GM20000 (cell line): ENCODE measurements around the gene CFC1B.
"Not testable (repeated sequence)": the region's sequence is repeated elsewhere in the genome, so short reads cannot be mapped to it uniquely, and the experiment has no call there.

ENCODE experiments used
- DNase-seq: peaks from one replicate; pipeline ENCODE4 v3.0.0; 2012; ENCODE audit warnings: low spot score

Gene CFC1B

GRCh38 chr2:130520992-130521391 is at the start of gene CFC1B:
Gene CFC1B, plus strand, starts transcription at chr2:130521222. Its CDS starts 263 bp downstream, at chr2:130521485.
- DNase-seq: not testable (repeated sequence)

- not testable (repeated sequence) for DNase-seq
Observed at GRCh38 chr2:130491073-130491472, 29.9 kb upstream of the CFC1B start.

- not testable (repeated sequence) for DNase-seq
Observed at GRCh38 chr2:130509228-130509627, 11.8 kb upstream of the CFC1B start, which contains the start of gene POTEI. Gene POTEI, minus strand, starts transcription at chr2:130509328. Its CDS starts 93 bp downstream, at chr2:130509235.

GRCh38 chr2:130510807-130511746 is 9.9 kb upstream of the CFC1B start:
- DNase-seq: not testable (repeated sequence)

GRCh38 chr2:130511747-130512451 is 9.1 kb upstream of the CFC1B start:
- not testable (repeated sequence) for DNase-seq

- DNase-seq: not testable (repeated sequence)
Observed at GRCh38 chr2:130518516-130519106, 2.4 kb upstream of the CFC1B start.

- DNase-seq: not testable (repeated sequence)
Observed at GRCh38 chr2:130522390-130522789, 1.4 kb downstream of the CFC1B start.

GRCh38 chr2:130527365-130527967 is 6.4 kb downstream of the CFC1B start:
- DNase-seq: not testable (repeated sequence)

- DNase-seq: not testable (repeated sequence)
Observed at GRCh38 chr2:130529545-130529944, 8.5 kb downstream of the CFC1B start.

GRCh38 chr2:130530212-130530611 is 9.2 kb downstream of the CFC1B start:
- not testable (repeated sequence) for DNase-seq

GRCh38 chr2:130531225-130531624 is 10.2 kb downstream of the CFC1B start:
- not testable (repeated sequence) for DNase-seq

GRCh38 chr2:130531672-130532071 is 10.7 kb downstream of the CFC1B start:
- DNase-seq: not testable (repeated sequence)

- not testable (repeated sequence) for DNase-seq
Observed at GRCh38 chr2:130536654-130537053, 15.6 kb downstream of the CFC1B start.

- DNase-seq: not testable (repeated sequence)
Observed at GRCh38 chr2:130538271-130538670, 17.2 kb downstream of the CFC1B start.

GRCh38 chr2:130542789-130543188 is 21.8 kb downstream of the CFC1B start:
- DNase-seq: not testable (repeated sequence)

- DNase-seq: not testable (repeated sequence)
Observed at GRCh38 chr2:130543785-130544528, 22.9 kb downstream of the CFC1B start.

- not testable (repeated sequence) for DNase-seq
Observed at GRCh38 chr2:130544978-130545377, 24.0 kb downstream of the CFC1B start.

GRCh38 chr2:130548418-130548817 is 27.4 kb downstream of the CFC1B start:
- DNase-seq: not testable (repeated sequence)

GRCh38 chr2:130549475-130549874 is 28.5 kb downstream of the CFC1B start:
- not testable (repeated sequence) for DNase-seq

- DNase-seq: not testable (repeated sequence)
Observed at GRCh38 chr2:130554178-130554577, 33.2 kb downstream of the CFC1B start.

- not testable (repeated sequence) for DNase-seq
Observed at GRCh38 chr2:130556441-130556840, 35.4 kb downstream of the CFC1B start.
